Upper lobe of left lung (tissue), 6 donors: ENCODE measurements around the gene PDE9A. TPM values are rescaled to one million over a fixed set of nuclear protein-coding genes. Genes with fewer than 3 reads are reported as not detected.
A peak's percentile ranks its signal among the peaks of the same experiment; 100 is the strongest.

ENCODE experiments used
- ATAC-seq, 2 donors: fragments of 200-7000 bp; cut with Tn5 transposase; one replicate each; pipeline ENCODE4 v1.9.1; 2022; ENCODE audit warnings: mild to moderate bottlenecking in 2 of 2, moderate library complexity in 2 of 2; ENCODE audit not compliant: low FRiP score in 2 of 2
- DNase-seq, 2 donors: peaks; one replicate each; pipeline ENCODE4 v3.0.0-alpha.2; 2019 to 2020
- H3K27ac ChIP-seq, 4 donors: fragments of 200-600 bp; sonication (generic); one replicate each; pipeline ENCODE4 v1.5.1; 2016 to 2019
- H3K27me3 ChIP-seq, 4 donors: fragments of 200-600 bp; sonication (generic); one replicate each; pipeline ENCODE4 v1.5.1; 2017 to 2019
- H3K36me3 ChIP-seq, 4 donors: fragments of 200-600 bp; sonication (generic); one replicate each; pipeline ENCODE4 v1.5.1; 2016 to 2019
- H3K4me1 ChIP-seq, 4 donors: fragments of 200-600 bp; sonication (generic); one replicate each; pipeline ENCODE4 v1.5.1; 2018 to 2019
- H3K4me3 ChIP-seq, 4 donors: fragments of 200-600 bp; sonication (generic); one replicate each; pipeline ENCODE4 v1.5.1; 2017 to 2019; ENCODE audit warnings: mild to moderate bottlenecking in 2 of 4, moderate library complexity in 1 of 4
- H3K9me3 ChIP-seq, 4 donors: fragments of 200-600 bp; sonication (generic); one replicate each; pipeline ENCODE4 v1.5.1; 2018 to 2019
- CTCF ChIP-seq, 6 experiments: fragments of 450-650 bp in 4 of 6; fragments of 200-600 bp in 2 of 6; sonication (generic) in 2 of 6; IDR thresholded peaks; one replicate each; pipeline ENCODE4 v1.5.1; 2016 to 2019; ENCODE audit warnings: antibody characterized with exemption in 6 of 6
- EP300 ChIP-seq, 4 donors: sonication (generic); formaldehyde crosslinking; IDR thresholded peaks; one replicate each; pipeline ENCODE4 v1.5.1; 2017; ENCODE audit warnings: antibody characterized with exemption in 4 of 4, control low read depth in 2 of 4
- POLR2A ChIP-seq, 4 donors: fragments of 450-650 bp; IDR thresholded peaks; one replicate each; pipeline ENCODE4 v1.5.1; 2016 to 2017; ENCODE audit warnings: antibody characterized with exemption in 4 of 4, mild to moderate bottlenecking in 2 of 4
- POLR2AphosphoS5 ChIP-seq, 2 donors: sonication (generic); formaldehyde crosslinking; IDR thresholded peaks; one replicate each; pipeline ENCODE4 v1.5.1; 2017; ENCODE audit warnings: antibody characterized with exemption in 2 of 2
- WGBS, 2 donors: methylation state at CpG; one replicate each; pipeline ENCODE4 v1.1.5; 2017 to 2018; 5-methylcytosine and 5-hydroxymethylcytosine counted together
- total RNA-seq, 6 donors: library from RNA; depleted of rRNA in 4 of 6; stranded (reverse); fragments of >200 nt in 4 of 6; gene quantifications; one replicate each; pipeline versions ENCODE4 v1.1.0 to v1.2.1, GENCODE V29; 2016 to 2021
- donor health status: DM: no; HTN: no; CAD: no; lungs with moderate emphysema.
- donor health status: DM: no; HTN: yes; CAD: no; lungs with severe emphysema.

PDE9A gene
- total RNA-seq, 6 donors from 2014 or later = 4.0 to 12.4 (median 6.6) TPM

- H3K27ac ChIP-seq = no peak overlapping the region
- H3K36me3 ChIP-seq = no peaks in the 10 kb centered on the region
- H3K4me3 ChIP-seq = no peak overlapping the region
- TF ChIP-seq EP300 (IDR thresholded peaks at IDR 0.05) (no peak), CTCF (IDR thresholded peaks at IDR 0.05) (no peak), POLR2A (IDR thresholded peaks at IDR 0.05) (no peak), POLR2AphosphoS5 (IDR thresholded peaks at IDR 0.05) (no peak)
- WGBS, 2 donors = 50 to 65% methylated on average over 22 to 24 of the region's 24 CpGs
- peaks cover 0 to 2% (median 0%) of the 10 kb centered on the region in 4 donors for H3K27me3 ChIP-seq
- H3K4me1 ChIP-seq = peaks cover 8 to 18% (median 13%) of the 10 kb centered on the region in 4 donors
- no peak for ATAC-seq
- H3K9me3 ChIP-seq = no peaks in the 10 kb centered on the region
- DNase-seq = no peak
These were observed 11.9 kb upstream of the PDE9A start for GRCh38 chr21:42641311-42642218.

GRCh38 chr21:42642219-42642745 lies 11.1 kb upstream of the PDE9A start:
- no peak for TF ChIP-seq POLR2AphosphoS5 (IDR thresholded peaks at IDR 0.05)
- no peak for TF ChIP-seq CTCF (IDR thresholded peaks at IDR 0.05)
- no peak for TF ChIP-seq EP300 (IDR thresholded peaks at IDR 0.05)
- TF ChIP-seq POLR2A (IDR thresholded peaks at IDR 0.05) = no peak
- Histone ChIP-seq H3K4me1 (peaks cover 8 to 18% (median 13%) of the 10 kb centered on the region in 4 donors), H3K27me3 (peaks cover 0 to 2% (median 0%) of the 10 kb centered on the region in 4 donors), H3K4me3 (no peak overlapping the region), H3K9me3 (no peaks in the 10 kb centered on the region), H3K27ac (no peak overlapping the region), H3K36me3 (no peaks in the 10 kb centered on the region)
- no peak for DNase-seq
- no peak for ATAC-seq
- WGBS, 2 donors = 78 to 79% methylated on average over 7 of the region's 8 CpGs

- no peak overlapping the region for H3K4me3 ChIP-seq
- TF ChIP-seq EP300 (IDR thresholded peaks at IDR 0.05) (no peak), POLR2A (IDR thresholded peaks at IDR 0.05) (no peak), CTCF (IDR thresholded peaks at IDR 0.05) (no peak), POLR2AphosphoS5 (IDR thresholded peaks at IDR 0.05) (no peak)
- peaks cover 8 to 18% (median 13%) of the 10 kb centered on the region in 4 donors for H3K4me1 ChIP-seq
- H3K36me3 ChIP-seq = no peaks in the 10 kb centered on the region
- no peaks in the 10 kb centered on the region for H3K9me3 ChIP-seq
- H3K27me3 ChIP-seq = peaks cover 0 to 2% (median 0%) of the 10 kb centered on the region in 4 donors
- no peak for DNase-seq
- WGBS, 2 donors = 77 to 82% methylated on average over 14 to 21 of the region's 21 CpGs
- H3K27ac ChIP-seq = no peak overlapping the region
- ATAC-seq = no peak
These were observed 8.9 kb upstream of the PDE9A start for GRCh38 chr21:42644223-42645208.

GRCh38 chr21:42645211-42646075 lies 8.0 kb upstream of the PDE9A start:
- WGBS, 2 donors = 90 to 92% methylated on average over 15 to 23 of the region's 28 CpGs
- peaks cover 8 to 13% (median 9%) of the 10 kb centered on the region in 4 donors for H3K4me1 ChIP-seq
- ATAC-seq = no peak
- TF ChIP-seq POLR2A (IDR thresholded peaks at IDR 0.05) (no peak), EP300 (IDR thresholded peaks at IDR 0.05) (no peak)
- H3K9me3 ChIP-seq = no peaks in the 10 kb centered on the region
- no peak overlapping the region for H3K27ac ChIP-seq
- peaks cover 0 to 2% (median 0%) of the 10 kb centered on the region in 4 donors for H3K27me3 ChIP-seq
- peak in 1 of 2 donors; percentile 49 for DNase-seq
- no peak overlapping the region for H3K4me3 ChIP-seq
- H3K36me3 ChIP-seq = no peaks in the 10 kb centered on the region
